ENCODE measurements around the gene PSMD6.

DNA sequence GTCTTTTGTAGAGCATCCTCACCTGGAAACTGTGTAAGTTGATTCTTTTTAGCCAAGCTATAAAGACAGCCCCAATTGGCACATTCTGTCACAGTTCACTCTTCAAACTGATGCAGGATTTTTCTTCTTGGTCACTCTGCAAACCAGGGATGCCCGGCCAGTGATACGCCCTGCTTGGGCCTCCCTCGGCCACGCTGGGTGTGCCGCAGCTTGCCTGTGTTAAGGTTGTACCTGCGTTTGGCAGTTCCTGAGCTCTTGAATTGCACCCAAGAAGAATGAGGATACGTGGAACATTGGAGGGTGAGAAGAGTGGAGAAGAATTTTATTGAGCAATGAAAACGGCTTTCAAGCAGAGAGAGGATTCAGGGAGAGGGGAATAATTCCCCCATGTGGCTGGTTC lies 49.9 kb downstream of the PSMD6 start:
- TF ChIP-seq POLR2AphosphoS5 (IDR thresholded peaks at IDR 0.05) (no peak), POLR2A (IDR thresholded peaks at IDR 0.05) (no peak)
- TF ChIP-seq, protein P1, sequence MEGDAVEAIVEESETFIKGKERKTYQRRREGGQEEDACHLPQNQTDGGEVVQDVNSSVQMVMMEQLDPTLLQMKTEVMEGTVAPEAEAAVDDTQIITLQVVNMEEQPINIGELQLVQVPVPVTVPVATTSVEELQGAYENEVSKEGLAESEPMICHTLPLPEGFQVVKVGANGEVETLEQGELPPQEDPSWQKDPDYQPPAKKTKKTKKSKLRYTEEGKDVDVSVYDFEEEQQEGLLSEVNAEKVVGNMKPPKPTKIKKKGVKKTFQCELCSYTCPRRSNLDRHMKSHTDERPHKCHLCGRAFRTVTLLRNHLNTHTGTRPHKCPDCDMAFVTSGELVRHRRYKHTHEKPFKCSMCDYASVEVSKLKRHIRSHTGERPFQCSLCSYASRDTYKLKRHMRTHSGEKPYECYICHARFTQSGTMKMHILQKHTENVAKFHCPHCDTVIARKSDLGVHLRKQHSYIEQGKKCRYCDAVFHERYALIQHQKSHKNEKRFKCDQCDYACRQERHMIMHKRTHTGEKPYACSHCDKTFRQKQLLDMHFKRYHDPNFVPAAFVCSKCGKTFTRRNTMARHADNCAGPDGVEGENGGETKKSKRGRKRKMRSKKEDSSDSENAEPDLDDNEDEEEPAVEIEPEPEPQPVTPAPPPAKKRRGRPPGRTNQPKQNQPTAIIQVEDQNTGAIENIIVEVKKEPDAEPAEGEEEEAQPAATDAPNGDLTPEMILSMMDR (IDR thresholded peaks at IDR 0.05): no peak
